HG03457 (cell line): ENCODE data around the gene GABRR2.

Experiments
- ATAC-seq: cut with Tn5 transposase; IDR thresholded peaks from one replicate; pipeline ENCODE4 v1.9.1; 2021; ENCODE audit warnings: moderate number of reproducible peaks; ENCODE audit not compliant: unreplicated experiment

Gene GABRR2

GRCh38 chr6:89315249-89315885, at the start of gene GABRR2:
GABRR2 (minus strand) TSS chr6:89315299; CDS start chr6:89315165, 134 bp downstream.
- ATAC-seq: no peak

GRCh38 chr6:89364586-89364985, 49.5 kb upstream of the GABRR2 start:
- ATAC-seq: no peak

GRCh38 chr6:89361171-89361570, 46.1 kb upstream of the GABRR2 start:
- no peak for ATAC-seq

- peak; percentile 39 for ATAC-seq
Observed at GRCh38 chr6:89360415-89360999, 45.4 kb upstream of the GABRR2 start.

GRCh38 chr6:89359561-89359960, 44.5 kb upstream of the GABRR2 start:
- no peak for ATAC-seq

- peak; percentile 42 for ATAC-seq
Observed at GRCh38 chr6:89357390-89357789, 42.3 kb upstream of the GABRR2 start.

GRCh38 chr6:89356642-89357170, 41.6 kb upstream of the GABRR2 start:
- ATAC-seq: no peak

- no peak for ATAC-seq
Observed at GRCh38 chr6:89355511-89356194, 40.6 kb upstream of the GABRR2 start.

GRCh38 chr6:89353702-89354392, 38.7 kb upstream of the GABRR2 start:
- ATAC-seq: no peak

GRCh38 chr6:89353118-89353556, 38.0 kb upstream of the GABRR2 start:
- ATAC-seq: no peak

- ATAC-seq: peak; percentile 51
Observed at GRCh38 chr6:89352278-89353117, 37.4 kb upstream of the GABRR2 start, which contains the start of gene UBE2J1. UBE2J1 (minus strand) TSS chr6:89352722; CDS start chr6:89352569, 153 bp downstream.

GRCh38 chr6:89351671-89352277, 36.7 kb upstream of the GABRR2 start:
- ATAC-seq: no peak

- ATAC-seq: peak; percentile 25
Observed at GRCh38 chr6:89350281-89350966, 35.3 kb upstream of the GABRR2 start.

GRCh38 chr6:89348372-89348771, 33.3 kb upstream of the GABRR2 start:
- no peak for ATAC-seq

GRCh38 chr6:89347825-89348224, 32.7 kb upstream of the GABRR2 start:
- ATAC-seq: no peak

- no peak for ATAC-seq
Observed at GRCh38 chr6:89346433-89346832, 31.3 kb upstream of the GABRR2 start.

GRCh38 chr6:89339565-89339964, 24.5 kb upstream of the GABRR2 start:
- ATAC-seq: no peak

- ATAC-seq: no peak
Observed at GRCh38 chr6:89335164-89335563, 20.1 kb upstream of the GABRR2 start.

GRCh38 chr6:89330910-89331309, 15.8 kb upstream of the GABRR2 start:
- no peak for ATAC-seq
